H54 (cell line): ENCODE results near the gene SON.
"Not testable (repeated sequence)": the region's sequence is repeated elsewhere in the genome, so short reads cannot be mapped to it uniquely, and the experiment has no call there.

Experiments
- DNase-seq: peaks from one replicate; pipeline ENCODE4 v3.0.0; 2011; ENCODE audit warnings: low spot score, mixed read lengths; ENCODE audit not compliant: insufficient read length
- FAIRE-seq: peaks from 3 replicates; lab custom pipeline; 2011; peaks lifted over from hg19 to GRCh38; lab: Jason Lieb, UNC
- POLR2A ChIP-seq: IDR thresholded peaks from 2 replicates; pipeline ENCODE4 v1.6.1; 2011; ENCODE audit warnings: low read depth, mild to moderate bottlenecking, low read length

Gene SON

GRCh38 chr21:33542640-33543504 is at the start of gene SON:
Gene SON, plus strand, starts transcription at chr21:33543038. Its CDS starts 55 bp downstream, at chr21:33543093.
- peak; percentile 84 for TF ChIP-seq POLR2A
- DNase-seq: peak; percentile 97
- FAIRE-seq: peak; percentile 95

GRCh38 chr21:33493756-33494155 is 49.1 kb upstream of the SON start:
- FAIRE-seq: no peak
- TF ChIP-seq POLR2A: no peak

GRCh38 chr21:33495743-33496142 is 47.1 kb upstream of the SON start:
- no peak for DNase-seq
- no peak for TF ChIP-seq POLR2A
- FAIRE-seq: no peak

More at GRCh38 chr21:33493756-33494155, 49.1 kb upstream of the SON start:
- no peak for DNase-seq

GRCh38 chr21:33496345-33496744 is 46.5 kb upstream of the SON start:
- FAIRE-seq: no peak
- no peak for TF ChIP-seq POLR2A

GRCh38 chr21:33505833-33506232 is 37.0 kb upstream of the SON start:
- FAIRE-seq (no peak), DNase-seq (no peak)
- TF ChIP-seq POLR2A: no peak

More at GRCh38 chr21:33496345-33496744, 46.5 kb upstream of the SON start:
- DNase-seq: no peak

- not testable (repeated sequence) for FAIRE-seq
Measured at GRCh38 chr21:33507003-33507402, 35.8 kb upstream of the SON start.

GRCh38 chr21:33510826-33511225 is 32.0 kb upstream of the SON start:
- FAIRE-seq (no peak), DNase-seq (no peak)
- TF ChIP-seq POLR2A: no peak

More at GRCh38 chr21:33507003-33507402, 35.8 kb upstream of the SON start:
- not testable (repeated sequence) for DNase-seq

GRCh38 chr21:33511639-33512038 is 31.2 kb upstream of the SON start:
- no peak for DNase-seq
- no peak for FAIRE-seq
- no peak for TF ChIP-seq POLR2A

- TF ChIP-seq POLR2A: no peak
- FAIRE-seq (no peak), DNase-seq (no peak)
Measured at GRCh38 chr21:33512481-33512880, 30.4 kb upstream of the SON start.

- no peak for TF ChIP-seq POLR2A
- DNase-seq (no peak), FAIRE-seq (no peak)
Measured at GRCh38 chr21:33514229-33514628, 28.6 kb upstream of the SON start.

GRCh38 chr21:33518899-33519298 is 23.9 kb upstream of the SON start:
- FAIRE-seq (no peak), DNase-seq (no peak)
- TF ChIP-seq POLR2A: no peak

GRCh38 chr21:33522297-33522952 is 20.4 kb upstream of the SON start:
- FAIRE-seq (no peak), DNase-seq (no peak)
- TF ChIP-seq POLR2A: no peak

- TF ChIP-seq POLR2A: no peak
- DNase-seq (no peak), FAIRE-seq (no peak)
Measured at GRCh38 chr21:33522953-33523349, 19.9 kb upstream of the SON start.

- no peak for TF ChIP-seq POLR2A
- no peak for FAIRE-seq
- DNase-seq: no peak
Measured at GRCh38 chr21:33531007-33531406, 11.8 kb upstream of the SON start.

- TF ChIP-seq POLR2A: no peak
- no peak for DNase-seq
- no peak for FAIRE-seq
Measured at GRCh38 chr21:33537212-33537611, 5.6 kb upstream of the SON start.
